HG03045 (cell line): Measurements from ENCODE around the gene CDC123.
A peak's percentile ranks its signal among the peaks of the same experiment; 100 is the strongest.
"Not testable (repeated sequence)": the region's sequence is repeated elsewhere in the genome, so short reads cannot be mapped to it uniquely, and the experiment has no call there.

ENCODE experiments used
- ATAC-seq: cut with Tn5 transposase; IDR thresholded peaks from one replicate; pipeline ENCODE4 v1.9.1; 2021; ENCODE audit warnings: mild to moderate bottlenecking, moderate library complexity; ENCODE audit not compliant: unreplicated experiment

CDC123 gene

GRCh38 chr10:12228851-12229250, 32.9 kb downstream of the CDC123 start:
- no peak for ATAC-seq

GRCh38 chr10:12234687-12235086, 38.7 kb downstream of the CDC123 start:
- not testable (repeated sequence) for ATAC-seq

DNA sequence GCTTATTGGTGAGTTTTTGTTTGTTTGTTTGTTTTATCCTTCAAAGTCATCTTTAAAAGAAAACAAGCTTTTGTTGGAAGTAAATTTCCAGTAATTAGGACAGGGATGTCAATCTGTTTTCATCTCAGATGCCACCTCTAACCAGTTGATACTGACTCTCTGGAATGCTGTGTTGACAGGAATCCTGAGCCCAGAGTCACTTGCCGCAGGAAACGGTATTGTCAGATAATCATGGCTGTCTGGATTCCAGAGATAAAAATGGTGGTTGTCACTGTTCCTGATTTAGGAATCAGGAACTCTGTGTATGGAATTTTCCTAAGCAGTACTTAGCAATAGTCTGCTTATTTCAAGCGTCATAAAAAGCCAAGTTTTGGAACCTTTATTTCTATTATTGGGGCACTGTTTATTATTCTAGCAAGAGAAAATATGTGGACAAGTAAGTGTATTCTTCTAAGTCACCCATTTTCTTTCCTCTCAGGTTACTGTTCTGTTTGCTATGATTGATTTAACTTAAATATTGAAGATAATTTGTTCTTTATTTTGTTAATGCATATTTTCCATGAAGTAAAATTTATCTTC, 39.2 kb downstream of the CDC123 start:
- no peak for ATAC-seq

- no peak for ATAC-seq
Observed at GRCh38 chr10:12235796-12236195, 39.8 kb downstream of the CDC123 start.

DNA sequence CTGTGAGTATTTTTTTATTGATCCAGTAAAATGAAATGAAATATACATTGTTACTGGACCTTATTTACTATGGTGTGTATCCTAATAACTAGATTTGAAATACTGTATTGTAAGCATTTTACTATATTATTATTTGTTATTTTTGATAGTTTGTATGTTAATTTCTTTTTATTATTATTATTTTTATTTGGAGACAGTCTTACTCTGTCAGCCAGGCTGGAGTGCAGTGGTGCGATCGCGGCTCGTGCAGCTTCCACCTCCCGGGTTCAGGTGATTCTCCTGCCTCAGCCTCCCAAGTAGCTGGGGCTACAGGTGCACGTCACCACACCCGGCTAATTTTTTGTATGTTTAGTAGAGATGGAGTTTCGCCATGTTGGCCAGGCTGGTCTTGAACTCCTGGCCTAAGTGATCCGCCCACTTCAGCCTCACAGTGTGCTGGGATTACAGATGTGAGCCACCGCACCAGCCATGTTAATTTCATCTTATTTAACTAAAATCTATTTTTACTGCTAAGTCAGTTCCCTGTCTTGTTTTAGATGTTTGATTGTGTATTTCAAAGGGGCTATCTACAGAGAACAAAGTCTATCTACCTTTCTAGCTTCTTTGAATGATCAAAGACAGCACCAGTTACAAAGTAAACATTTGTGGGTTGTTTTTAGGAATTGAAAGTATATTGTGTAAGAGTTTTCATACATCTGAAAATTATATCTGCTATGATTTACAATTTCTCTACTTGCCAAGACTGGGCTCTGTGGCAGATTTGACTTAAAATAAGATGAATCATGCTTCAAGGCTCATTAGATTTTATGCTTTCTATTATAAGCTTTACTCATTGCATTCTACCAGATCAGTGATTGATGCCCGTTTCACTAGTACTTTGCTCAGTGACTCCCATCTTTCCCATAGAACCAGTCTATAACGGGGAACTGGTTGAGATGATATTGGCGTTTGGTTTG, 41.6 kb downstream of the CDC123 start:
- no peak for ATAC-seq

GRCh38 chr10:12238821-12239220, 42.8 kb downstream of the CDC123 start:
- no peak for ATAC-seq

GRCh38 chr10:12241810-12242529, 46.0 kb downstream of the CDC123 start:
- no peak for ATAC-seq

DNA sequence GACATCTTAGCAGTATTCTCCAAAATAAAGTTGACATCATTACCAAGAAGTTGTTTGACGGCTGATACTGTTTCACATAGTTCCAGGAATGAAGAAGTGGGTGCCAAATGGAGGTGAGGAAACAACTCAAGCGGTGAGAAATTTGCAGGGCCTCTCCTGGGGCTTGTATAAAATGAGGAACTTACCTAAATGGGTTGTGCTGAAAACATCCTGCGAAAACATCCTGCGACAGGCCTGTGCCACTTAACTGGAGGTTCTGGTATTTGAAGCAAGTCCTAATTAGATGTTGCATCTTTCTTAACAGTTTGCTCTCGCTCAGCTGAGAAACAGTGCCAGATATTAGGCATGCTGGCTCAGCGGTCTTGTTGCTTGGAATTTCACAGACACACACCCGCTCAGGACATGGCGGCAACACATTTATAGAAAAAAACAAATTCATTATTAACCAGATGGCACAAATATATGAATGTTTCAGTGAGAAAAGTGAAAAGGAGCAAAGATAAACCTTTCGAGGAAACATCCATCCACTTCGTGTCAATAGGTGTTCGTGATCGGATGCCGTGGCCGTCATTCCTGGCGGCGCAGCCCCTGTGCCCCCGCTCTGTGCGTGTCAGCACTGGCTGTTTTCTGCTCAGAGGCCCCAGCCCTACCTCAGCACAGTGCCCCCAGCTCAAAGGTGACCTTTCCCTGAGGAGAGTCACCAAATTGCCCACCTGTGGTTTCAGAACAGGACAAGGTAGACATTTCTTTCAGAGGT, 48.1 kb downstream of the CDC123 start:
- no peak for ATAC-seq

DNA sequence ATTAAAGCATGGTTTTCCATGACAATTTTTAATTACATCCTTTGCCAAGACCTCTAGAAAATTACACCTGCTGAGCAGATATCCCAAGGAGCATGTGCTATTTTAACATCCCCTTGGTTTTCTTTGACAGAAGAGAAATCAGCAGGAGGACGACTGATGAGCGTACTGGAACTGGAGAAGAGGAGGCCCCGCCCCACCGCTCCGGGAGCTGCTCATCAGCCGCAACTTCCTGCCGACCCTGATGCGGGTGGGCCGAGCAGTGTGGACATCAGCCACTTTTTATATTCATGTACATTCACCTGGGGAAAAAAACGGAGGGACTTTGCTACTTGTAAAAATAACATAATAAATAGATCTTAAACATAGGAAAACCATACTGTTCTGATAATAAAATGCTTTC, 54.2 kb downstream of the CDC123 start:
- no peak for ATAC-seq

GRCh38 chr10:12250702-12251101, 54.7 kb downstream of the CDC123 start:
- ATAC-seq: not testable (repeated sequence)

DNA sequence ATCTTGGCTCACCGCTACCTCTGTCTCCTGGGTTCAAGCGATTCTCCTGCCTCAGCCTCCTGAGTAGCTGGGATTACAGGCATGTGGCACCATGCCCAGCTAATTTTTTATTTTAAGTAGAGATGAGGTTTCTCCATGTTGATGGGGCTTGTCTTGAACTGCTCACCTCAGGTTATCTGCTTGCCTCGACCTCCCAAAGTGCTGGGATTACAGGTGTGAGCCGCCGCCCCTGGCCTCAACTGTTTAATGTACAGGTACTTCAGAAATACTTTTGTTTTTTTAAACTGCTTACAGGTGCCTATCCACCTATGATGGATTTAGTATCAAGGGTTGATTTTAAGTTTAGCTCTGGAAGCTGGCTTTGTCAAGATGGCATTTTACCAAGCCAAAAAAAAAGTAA, 55.6 kb downstream of the CDC123 start:
- ATAC-seq: no peak

GRCh38 chr10:12252882-12253546, 57.0 kb downstream of the CDC123 start:
- ATAC-seq: no peak

GRCh38 chr10:12255048-12255447, 59.1 kb downstream of the CDC123 start:
- ATAC-seq: no peak

DNA sequence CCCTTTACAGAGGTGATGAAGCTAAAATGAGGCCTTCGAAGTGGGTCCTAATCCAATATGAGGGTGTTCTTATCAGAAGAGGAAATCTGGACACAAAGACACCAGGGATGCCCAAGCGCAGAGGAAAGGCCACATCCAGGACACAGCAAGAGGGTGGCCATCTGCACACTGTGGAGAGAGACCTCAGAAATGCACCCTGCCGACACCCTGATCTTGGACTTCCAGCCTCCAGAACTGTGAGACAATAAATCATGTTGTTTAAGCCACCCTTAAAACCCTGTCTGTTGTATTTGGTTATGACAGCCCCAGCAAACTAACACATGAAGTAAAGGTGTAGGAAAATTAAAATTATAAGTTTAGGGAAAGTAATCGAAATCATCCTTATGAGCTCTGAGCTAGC, 64.0 kb downstream of the CDC123 start:
- ATAC-seq: no peak

DNA sequence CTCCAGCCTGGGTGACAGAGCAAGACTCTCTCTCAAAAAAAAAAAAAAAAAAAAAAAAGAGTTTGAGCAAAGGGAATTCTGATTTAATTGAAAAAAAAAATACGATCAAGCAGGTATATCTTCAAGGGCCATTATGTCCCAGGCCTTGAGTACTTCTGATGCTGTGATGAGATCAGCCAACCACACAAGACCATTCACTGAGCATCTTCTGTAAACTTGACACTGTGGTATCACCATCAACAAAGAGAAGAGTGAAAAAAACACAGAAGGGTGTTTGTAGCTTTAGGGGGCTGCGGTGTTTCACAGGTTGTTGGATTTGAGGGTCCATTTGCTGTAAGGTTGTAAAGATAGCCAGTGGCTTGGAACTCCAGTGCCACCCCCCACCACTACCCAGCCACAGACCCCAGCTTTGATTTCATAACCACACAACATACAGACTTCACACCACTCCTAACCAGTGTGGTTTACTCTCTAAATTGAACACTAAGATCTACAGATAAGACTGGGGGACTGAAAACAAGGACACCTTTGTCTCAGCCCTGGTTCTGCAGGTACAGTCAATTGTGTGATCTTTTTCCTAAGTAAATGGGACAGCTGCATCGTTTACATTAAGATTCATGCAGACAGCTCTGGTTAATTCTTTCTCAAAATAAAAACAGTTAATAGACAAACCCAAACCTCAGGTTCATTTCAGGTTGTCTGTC, 66.4 kb downstream of the CDC123 start:
- no peak for ATAC-seq

DNA sequence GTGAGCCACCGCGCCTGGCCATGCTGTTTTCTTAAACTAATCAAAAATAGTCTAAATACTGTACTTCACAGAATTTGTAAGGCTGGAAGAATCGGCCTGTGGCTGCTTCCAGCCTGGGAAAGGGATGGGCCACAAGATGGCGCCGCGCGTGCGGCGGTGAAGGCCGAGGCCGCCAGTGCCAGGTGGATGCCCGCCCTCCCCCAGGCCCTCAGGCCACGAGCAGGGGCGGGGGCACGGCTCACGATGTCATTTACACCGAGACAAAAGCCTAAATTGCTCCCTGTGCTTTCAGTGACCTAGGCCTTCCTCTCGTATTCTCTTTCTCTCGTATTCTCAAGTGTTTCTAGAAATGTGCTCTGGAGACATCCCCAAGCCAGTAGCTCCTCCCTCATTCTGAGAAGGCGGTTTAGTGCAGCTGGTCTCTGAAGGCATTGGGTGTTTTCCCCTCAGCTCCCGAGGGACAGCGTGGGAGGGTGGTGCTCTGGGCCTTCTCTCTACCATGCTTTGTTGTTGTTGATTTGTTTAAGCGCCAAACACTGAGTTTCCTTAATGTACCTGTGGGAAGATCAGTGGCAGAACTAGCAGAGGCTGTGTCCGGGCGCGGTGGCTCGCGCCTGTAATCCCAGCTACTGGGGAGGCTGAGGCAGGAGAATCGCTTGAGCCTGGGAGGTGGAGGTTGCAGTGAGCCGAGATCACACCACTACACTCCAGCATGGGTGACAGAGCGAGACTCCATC, 68.4 kb downstream of the CDC123 start:
- peak; percentile 92 for ATAC-seq

DNA sequence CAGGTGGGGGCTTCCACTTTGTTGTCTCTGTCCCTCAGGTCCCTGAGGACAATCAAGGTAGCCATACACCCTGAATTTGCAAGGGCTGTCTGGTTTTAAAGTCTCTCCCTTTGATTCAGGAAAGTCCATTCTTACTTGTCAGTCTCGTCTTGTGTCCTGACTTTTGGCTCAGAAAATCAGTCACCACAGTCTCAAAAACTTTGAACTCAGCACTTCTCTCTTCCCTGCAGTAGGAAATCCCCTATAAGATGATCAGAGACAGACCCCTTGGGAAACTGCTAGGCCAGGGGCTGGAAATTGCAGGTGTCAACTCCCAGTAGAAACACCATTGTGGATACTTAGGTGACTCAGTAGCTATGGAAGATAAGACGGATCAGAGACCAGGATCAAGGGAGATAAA, 73.1 kb downstream of the CDC123 start:
- no peak for ATAC-seq

GRCh38 chr10:12271210-12271540, 75.2 kb downstream of the CDC123 start:
- ATAC-seq: no peak

- ATAC-seq: not testable (repeated sequence)
Observed at GRCh38 chr10:12277862-12278261, 81.9 kb downstream of the CDC123 start.
